COLO668 (cell line): ENCODE measurements around the gene C5orf58.

Experiments used
- DNase-seq: peaks from one replicate; lab custom pipeline; 2025; ENCODE audit not compliant: unreplicated experiment; lab: John Stamatoyannopoulos, UW

C5orf58 gene

DNA sequence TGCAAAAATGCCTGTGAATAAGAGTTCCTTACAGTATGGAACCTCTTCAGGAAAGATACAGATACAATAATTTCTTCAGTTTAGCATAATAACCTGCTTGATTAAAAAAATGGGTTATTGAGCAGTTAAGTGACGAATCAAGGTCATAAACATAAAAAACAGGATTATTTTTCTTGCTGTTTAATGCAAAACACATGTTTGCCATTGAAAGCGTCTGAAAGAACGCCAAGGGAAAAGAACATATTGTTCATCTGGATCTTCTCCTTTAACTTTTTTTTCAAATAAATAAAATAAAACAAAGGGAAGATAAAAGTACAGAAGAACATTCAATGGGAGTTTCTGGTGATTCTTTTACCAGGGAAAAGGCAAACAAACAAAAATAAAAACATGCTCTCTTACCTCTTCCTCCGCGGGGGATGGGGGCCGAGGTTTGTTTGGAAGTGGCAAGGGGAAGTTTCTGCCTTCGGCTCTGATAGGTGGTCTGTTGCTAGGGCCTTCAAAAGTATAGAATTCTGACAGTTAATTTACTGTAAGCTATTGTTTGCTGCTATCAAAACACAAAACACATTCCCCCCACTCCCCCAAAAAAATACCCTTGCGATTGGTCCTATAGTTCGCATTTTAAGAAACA lies 20.1 kb downstream of the C5orf58 start:
- DNase-seq = no peak

- DNase-seq = no peak
Measured at GRCh38 chr5:170254056-170254455, 21.3 kb downstream of the C5orf58 start.

DNA sequence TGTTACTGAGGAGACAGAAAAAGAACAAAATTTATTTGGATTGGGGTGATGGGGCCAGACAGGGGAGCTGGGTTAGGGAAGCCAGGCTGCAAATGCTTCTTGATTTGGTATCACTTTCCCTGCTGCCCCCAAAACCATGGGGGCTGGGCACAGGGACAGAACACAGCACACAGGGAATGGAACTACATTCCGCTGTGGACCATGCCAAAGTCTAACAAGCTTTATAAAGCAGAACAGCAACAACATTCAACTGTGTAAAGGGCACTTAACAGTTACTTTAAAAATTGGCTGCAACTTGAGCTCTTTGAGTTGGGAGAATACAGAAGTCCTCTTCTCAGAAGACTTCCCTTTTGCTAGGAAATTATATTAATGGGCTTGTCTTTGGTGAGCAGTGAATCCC lies 23.8 kb downstream of the C5orf58 start:
- no peak for DNase-seq

GRCh38 chr5:170257370-170257769 lies 24.6 kb downstream of the C5orf58 start:
- DNase-seq = no peak

GRCh38 chr5:170261528-170262043 lies 28.8 kb downstream of the C5orf58 start:
- no peak for DNase-seq

- DNase-seq = no peak
Measured at GRCh38 chr5:170262061-170263045, 29.6 kb downstream of the C5orf58 start.

- DNase-seq = no peak
Measured at GRCh38 chr5:170263906-170264305, 31.1 kb downstream of the C5orf58 start.

DNA sequence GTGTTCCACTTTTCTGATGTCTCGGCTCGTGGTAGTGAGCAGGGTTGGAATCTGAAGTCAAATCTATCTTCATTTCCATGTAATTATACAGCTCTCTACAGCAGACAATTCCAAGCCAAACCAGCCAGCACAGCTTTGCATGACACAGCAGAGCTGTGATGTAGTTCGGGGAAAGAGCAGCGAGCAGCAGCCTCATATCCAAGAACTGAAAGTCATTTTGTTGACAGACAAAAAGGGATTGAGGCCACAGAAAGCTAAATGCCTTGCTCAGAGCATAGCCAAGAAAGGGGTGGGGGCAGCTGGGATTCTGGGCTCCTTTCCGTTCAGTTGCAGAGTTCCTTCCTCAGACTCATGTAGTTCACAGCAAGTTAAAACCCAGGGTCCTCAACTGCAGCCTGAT lies 32.7 kb downstream of the C5orf58 start:
- no peak for DNase-seq

DNA sequence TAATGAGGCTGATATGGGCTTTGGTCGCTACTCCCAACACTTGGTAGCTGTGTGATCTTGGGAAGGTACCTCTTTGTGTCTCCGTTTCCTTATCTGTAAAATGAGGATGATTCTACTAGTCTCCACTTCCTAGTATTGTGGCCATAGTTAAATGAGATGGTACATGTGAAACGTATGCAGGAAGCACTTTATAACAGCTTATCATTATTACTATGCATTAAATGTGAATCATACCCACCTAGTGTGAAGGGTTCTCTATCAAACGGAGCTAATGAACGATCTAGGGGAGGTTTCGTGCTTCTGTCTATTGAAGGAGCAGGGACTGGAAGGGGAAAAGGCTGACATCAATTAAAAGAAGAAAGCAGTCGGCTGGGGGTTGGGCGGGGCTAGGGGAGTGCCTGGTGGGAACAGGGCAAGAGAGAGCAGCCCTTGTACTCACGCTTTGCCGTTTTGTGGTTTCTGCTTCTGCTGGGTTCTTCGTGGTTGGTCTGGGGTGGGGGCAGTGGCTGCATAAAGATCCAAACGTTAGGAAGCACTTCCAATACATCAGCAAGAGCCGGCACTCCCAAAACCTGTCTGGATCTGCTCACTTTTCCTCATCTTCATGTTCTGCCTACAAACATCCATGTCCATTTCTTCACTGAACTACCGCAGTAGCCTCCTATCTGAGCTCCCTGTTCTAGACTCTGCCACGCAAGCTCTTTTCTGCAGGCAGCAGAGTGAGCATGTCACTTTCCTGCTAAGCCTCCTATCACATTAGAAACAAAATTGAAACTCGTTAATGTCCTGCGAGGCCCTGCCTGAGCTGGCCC lies 34.0 kb downstream of the C5orf58 start:
- DNase-seq = no peak

DNA sequence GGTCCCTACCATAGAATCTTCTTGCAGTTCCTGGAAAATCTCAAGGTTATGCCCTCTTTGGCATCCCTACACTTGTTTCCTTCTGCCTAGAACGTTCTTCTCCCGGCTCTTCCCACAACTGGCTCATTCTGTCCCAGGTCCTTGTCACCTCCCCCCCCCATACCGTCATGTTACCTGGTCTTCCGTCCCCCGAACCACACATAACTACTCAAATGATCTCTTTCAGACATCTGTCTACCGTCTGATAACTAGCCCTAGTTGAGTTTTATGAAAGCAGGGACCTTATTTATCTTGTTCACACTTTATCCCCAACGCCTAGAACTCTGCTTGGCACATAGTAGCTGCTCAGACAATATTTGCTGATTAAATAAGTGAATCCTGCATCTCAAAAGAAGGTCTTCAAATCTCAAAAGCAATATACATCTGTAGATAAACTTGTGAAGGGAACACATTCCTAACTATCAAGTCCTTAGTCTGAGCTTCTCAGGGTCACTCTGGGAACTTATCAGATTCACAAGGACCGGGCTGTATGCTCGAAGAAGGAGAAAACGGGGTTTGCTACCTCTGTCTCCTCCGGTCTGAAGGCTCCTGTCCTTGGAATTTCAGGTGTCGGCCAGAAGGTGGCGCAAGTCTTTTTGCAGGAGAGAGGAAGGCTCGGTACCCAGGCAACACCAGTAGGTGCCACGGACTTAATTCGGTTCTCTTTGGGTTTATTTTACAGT lies 34.8 kb downstream of the C5orf58 start:
- peak; percentile 21 for DNase-seq

DNA sequence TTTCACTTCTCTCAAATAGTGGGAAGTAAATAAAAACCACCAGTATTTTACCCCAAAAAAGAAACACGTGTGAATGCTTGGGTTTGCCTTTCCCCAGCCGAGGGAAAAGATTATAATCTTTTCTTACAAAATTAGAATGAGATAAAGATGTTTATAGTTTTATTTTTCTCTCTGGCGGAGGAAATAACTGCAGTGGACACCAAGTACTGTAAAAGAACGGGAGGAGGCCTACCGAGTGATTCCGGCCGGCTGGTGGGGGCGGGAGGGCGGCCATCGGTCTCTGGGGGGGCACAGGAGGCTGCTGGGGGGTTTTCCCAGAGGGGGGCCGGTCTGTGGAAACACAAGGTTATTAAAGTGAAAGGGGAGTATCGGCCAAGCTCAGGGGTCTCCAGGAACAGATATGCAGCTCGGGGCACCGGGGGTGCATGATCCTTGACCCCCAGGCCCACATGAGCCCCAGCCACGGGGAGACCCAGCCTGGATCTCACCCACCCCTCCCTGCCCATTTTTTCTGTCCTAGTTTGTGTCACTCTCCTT lies 35.4 kb downstream of the C5orf58 start:
- no peak for DNase-seq

DNA sequence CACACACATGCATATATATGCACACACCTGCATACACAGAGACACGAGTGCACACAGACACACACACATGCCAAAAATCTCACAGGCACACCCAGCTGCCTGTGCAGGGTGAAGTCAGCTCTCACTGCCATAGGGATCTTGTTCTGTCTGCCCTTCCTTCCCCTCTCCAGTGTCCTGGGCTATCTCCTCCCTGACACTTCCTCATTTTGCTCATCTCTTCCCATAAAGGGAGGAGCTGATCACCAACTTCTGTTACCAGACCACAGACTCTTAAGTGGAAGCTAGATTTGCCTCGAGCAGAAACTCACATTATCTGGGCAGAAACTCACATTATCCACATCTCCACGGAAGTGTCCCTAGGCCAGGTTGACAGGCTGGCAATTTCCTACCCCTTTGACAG lies 36.1 kb downstream of the C5orf58 start:
- no peak for DNase-seq

GRCh38 chr5:170269579-170269978 lies 36.8 kb downstream of the C5orf58 start:
- DNase-seq = no peak

DNA sequence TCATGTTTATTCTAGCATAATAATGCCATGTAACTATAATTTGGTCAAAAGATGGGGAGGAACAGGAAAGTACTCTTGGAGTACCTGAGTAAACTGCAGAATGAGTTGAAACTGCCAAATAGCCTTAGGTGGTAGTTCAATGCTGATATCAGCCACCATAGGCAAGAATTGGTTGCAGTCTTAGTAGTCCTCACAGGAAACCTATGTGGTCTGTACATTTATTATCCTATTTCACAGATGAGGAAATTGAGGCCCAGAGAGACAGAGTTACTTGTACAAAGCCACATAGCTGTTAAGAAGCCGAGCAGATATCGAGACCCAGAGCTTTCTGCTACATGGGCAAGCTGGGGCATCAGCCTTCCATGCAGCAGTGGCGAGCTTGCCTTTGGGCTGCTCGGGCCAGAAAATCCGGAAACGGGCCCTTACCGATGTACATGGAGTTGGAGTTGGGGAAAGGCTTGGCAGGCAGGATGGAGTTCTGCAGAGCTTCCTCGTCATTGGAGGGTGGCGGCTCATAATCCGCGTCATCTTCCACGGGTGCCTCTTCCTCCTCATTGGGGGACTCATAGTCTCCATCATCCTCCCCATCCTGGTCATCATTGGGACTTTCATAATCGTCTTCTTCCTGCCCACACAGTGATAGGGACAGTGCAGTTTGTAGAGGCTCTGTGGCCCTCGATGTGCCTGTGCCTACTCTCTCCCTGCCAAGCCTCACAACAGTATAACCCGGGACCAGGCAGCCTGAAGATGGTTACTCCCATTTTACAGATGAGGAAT lies 37.7 kb downstream of the C5orf58 start:
- no peak for DNase-seq

DNA sequence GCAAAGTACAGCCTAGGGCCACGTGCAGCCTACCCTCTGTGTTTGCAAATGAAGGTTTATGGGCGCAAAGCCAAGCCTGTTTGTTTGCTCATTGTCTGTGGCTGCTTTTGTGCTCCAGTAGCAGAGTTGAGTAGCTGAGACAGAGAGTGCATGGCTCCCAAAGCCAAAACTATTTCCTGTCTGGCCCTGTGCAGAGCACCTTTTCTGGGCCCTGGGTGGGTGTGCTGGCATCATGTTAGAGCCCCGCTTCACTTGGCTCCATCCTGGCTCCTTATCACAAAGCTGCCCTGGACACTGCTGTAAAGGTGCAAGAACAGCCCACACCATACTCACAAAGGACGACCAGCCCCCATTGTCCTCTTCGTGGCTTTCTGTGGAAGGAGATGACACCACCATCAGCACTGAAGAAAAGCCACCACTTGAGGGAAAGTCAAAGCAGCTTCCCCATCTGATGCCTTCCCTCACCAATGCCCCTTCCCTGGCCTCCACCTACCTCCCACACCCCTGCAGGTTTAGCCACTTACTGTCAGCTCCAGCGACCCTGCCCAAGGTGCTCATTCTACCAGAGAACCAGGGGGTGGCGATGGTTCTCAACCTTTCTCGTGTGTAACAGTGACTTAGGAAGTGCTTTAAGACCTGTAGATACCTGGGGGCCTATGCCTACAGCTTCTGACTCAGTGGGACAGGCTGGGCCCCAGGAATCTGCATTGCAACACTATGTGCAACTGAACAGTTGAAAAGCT lies 41.4 kb downstream of the C5orf58 start:
- DNase-seq = peak; percentile 4

GRCh38 chr5:170275376-170275994 lies 42.7 kb downstream of the C5orf58 start:
- no peak for DNase-seq

DNA sequence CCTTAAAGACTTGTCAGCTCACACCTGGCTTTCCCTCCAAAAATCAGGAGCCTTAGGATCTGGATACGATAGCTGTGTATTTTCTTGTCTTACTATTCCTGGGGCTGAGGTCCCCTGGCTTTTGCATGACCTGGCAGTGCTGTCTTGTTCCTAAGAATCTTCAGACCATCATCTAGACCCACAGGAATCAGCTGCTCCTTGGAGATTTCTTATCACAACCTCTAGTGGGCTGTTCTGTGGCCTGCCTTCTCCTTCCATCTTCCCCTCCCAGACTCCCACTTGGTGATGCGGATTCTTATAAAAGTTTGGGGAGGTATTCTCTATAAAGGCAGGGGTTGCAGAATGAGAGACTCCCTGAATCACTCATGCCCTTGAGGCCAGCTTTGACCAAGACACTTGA lies 43.4 kb downstream of the C5orf58 start:
- DNase-seq = no peak

GRCh38 chr5:170277867-170278281 lies 45.1 kb downstream of the C5orf58 start:
- no peak for DNase-seq
